Neural progenitor cell (in vitro differentiated cells): Measurements from ENCODE around the gene POU6F2. TPM values are rescaled to one million over a fixed set of nuclear protein-coding genes. Genes with fewer than 3 reads are reported as not detected.

ENCODE experiments used
- DNase-seq: peaks from one replicate; pipeline ENCODE4 v3.0.0-alpha.2; 2016; ENCODE audit warnings: low spot score
- H2AFZ ChIP-seq: fragments of 200-600 bp; sonication (generic); replicated peaks from 2 replicates; pipeline ENCODE4 v1.6.1; 2016; ENCODE audit warnings: antibody characterized with exemption
- H3F3A ChIP-seq: fragments of 200-600 bp; sonication (generic); 2 replicates; pipeline ENCODE4 v1.6.1; 2016; ENCODE audit warnings: antibody characterized with exemption, low read depth
- H3K27ac ChIP-seq: fragments of 200-600 bp; sonication (generic); 2 replicates; pipeline ENCODE4 v1.5.1; 2016; ENCODE audit warnings: mild to moderate bottlenecking
- H3K27me3 ChIP-seq: fragments of 200-600 bp; sonication (generic); 2 replicates; pipeline ENCODE4 v1.6.1; 2016; ENCODE audit warnings: mild to moderate bottlenecking, moderate library complexity
- H3K36me3 ChIP-seq: fragments of 200-600 bp; sonication (generic); 2 replicates; pipeline ENCODE4 v1.5.1; 2016
- H3K4me1 ChIP-seq: fragments of 200-600 bp; sonication (generic); 2 replicates; pipeline ENCODE4 v1.6.1; 2016; ENCODE audit warnings: mixed run types
- H3K4me2 ChIP-seq: fragments of 200-600 bp; sonication (generic); 2 replicates; pipeline ENCODE4 v1.6.1; 2016
- H3K4me3 ChIP-seq: fragments of 200-600 bp; sonication (generic); 2 replicates; pipeline ENCODE4 v1.5.1; 2016
- H3K79me2 ChIP-seq: fragments of 200-600 bp; sonication (generic); 2 replicates; pipeline ENCODE4 v1.6.1; 2016; ENCODE audit warnings: low read depth
- H3K9ac ChIP-seq: fragments of 200-600 bp; sonication (generic); 2 replicates; pipeline ENCODE4 v1.6.1; 2016
- H3K9me3 ChIP-seq: fragments of 200-600 bp; sonication (generic); 2 replicates; pipeline ENCODE4 v1.5.1; 2016; ENCODE audit warnings: low read depth
- H4K20me1 ChIP-seq: fragments of 200-600 bp; sonication (generic); 2 replicates; pipeline ENCODE4 v1.6.1; 2016; ENCODE audit warnings: low read depth
- H3K27ac Mint-ChIP-seq: 3 replicates; pipeline ENCODE4 v1.8.0; 2021; ENCODE audit warnings: mixed read lengths
- H3K27me3 Mint-ChIP-seq: 2 replicates; pipeline ENCODE4 v1.8.0; 2022; ENCODE audit warnings: low read depth, mild to moderate bottlenecking, inconsistent platforms, moderate library complexity, mixed read lengths; ENCODE audit not compliant: insufficient read depth
- H3K36me3 Mint-ChIP-seq: 3 replicates; pipeline ENCODE4 v1.8.0; 2021; ENCODE audit warnings: mixed read lengths
- H3K4me1 Mint-ChIP-seq: 3 replicates; pipeline ENCODE4 v1.8.0; 2021; ENCODE audit warnings: mixed read lengths
- H3K4me3 Mint-ChIP-seq: 3 replicates; pipeline ENCODE4 v1.8.0; 2021; ENCODE audit warnings: mild to moderate bottlenecking, moderate library complexity, mixed read lengths
- H3K9me3 Mint-ChIP-seq: 3 replicates; pipeline ENCODE4 v1.8.0; 2020; ENCODE audit warnings: mixed read lengths
- EZH2 ChIP-seq: fragments of 200-600 bp; sonication (generic); IDR thresholded peaks from 2 replicates; pipeline ENCODE4 v1.6.1; 2017; ENCODE audit warnings: antibody characterized with exemption, mild to moderate bottlenecking, moderate library complexity
- EZH2phosphoT487 ChIP-seq: fragments of 200-600 bp; sonication (generic); IDR thresholded peaks from 2 replicates; pipeline ENCODE4 v1.6.1; 2017; ENCODE audit warnings: antibody characterized with exemption
- total RNA-seq: library from RNA; depleted of rRNA; stranded (reverse); fragments of >200 nt; gene quantifications from 2 replicates; pipeline ENCODE4 v1.2.3, GENCODE V29; 2015; ENCODE audit warnings: low replicate concordance
- TF ChIP-seq, protein P1 (sequence below): fragments of 200-600 bp; sonication (generic); IDR thresholded peaks from 2 replicates; pipeline ENCODE4 v1.5.1; 2017; ENCODE audit warnings: antibody characterized with exemption, mild to moderate bottlenecking

Gene POU6F2
- total RNA-seq, 1 donor from 2014 or later, result 3.4 TPM

DNA sequence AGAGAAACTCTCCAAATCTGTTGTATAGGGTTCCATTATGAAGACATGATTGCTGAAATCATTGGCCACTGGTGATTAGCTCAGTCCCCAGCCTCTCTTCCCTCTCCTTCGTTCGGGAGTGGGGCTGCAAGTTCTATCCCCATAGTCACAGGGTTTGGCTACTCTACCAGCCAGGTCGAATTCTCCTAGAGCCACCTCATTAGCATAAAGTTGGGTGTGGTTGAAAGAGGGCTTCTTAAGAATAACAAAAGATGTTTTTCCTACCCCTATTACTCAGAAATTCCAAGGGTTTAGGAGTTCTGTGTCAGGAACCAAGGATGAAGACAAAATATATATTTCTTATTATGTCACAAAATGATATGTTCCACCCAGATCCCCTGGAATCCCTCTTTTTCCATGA, 422.3 kb downstream of the POU6F2 start:
- H3K27me3 ChIP-seq, result no peaks in the 10 kb centered on the region
- Mint-ChIP-seq H3K4me1 (no peaks in the 10 kb centered on the region), H3K36me3 (no peaks in the 10 kb centered on the region), H3K4me3 (no peak overlapping the region), H3K27ac (no peak overlapping the region), H3K27me3 (peaks cover 7% of the 10 kb centered on the region), H3K9me3 (no peaks in the 10 kb centered on the region)
- DNase-seq, result no peak
- H3K4me2 ChIP-seq, result no peak overlapping the region
- H3K4me3 ChIP-seq, result no peak overlapping the region
- H3K4me1 ChIP-seq, result no peaks in the 10 kb centered on the region
- H3K36me3 ChIP-seq, result no peaks in the 10 kb centered on the region
- H4K20me1 ChIP-seq, result no peaks in the 10 kb centered on the region
- no peak overlapping the region for H3K9ac ChIP-seq
- H3K27ac ChIP-seq, result no peak overlapping the region
- H3K79me2 ChIP-seq, result no peaks in the 10 kb centered on the region
- H3K9me3 ChIP-seq, result no peaks in the 10 kb centered on the region
- no peaks in the 10 kb centered on the region for H3F3A ChIP-seq
- TF ChIP-seq EZH2phosphoT487 (no peak), EZH2 (no peak)
- TF ChIP-seq, protein P1, sequence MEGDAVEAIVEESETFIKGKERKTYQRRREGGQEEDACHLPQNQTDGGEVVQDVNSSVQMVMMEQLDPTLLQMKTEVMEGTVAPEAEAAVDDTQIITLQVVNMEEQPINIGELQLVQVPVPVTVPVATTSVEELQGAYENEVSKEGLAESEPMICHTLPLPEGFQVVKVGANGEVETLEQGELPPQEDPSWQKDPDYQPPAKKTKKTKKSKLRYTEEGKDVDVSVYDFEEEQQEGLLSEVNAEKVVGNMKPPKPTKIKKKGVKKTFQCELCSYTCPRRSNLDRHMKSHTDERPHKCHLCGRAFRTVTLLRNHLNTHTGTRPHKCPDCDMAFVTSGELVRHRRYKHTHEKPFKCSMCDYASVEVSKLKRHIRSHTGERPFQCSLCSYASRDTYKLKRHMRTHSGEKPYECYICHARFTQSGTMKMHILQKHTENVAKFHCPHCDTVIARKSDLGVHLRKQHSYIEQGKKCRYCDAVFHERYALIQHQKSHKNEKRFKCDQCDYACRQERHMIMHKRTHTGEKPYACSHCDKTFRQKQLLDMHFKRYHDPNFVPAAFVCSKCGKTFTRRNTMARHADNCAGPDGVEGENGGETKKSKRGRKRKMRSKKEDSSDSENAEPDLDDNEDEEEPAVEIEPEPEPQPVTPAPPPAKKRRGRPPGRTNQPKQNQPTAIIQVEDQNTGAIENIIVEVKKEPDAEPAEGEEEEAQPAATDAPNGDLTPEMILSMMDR, result no peak
- no peak overlapping the region for H2AFZ ChIP-seq

DNA sequence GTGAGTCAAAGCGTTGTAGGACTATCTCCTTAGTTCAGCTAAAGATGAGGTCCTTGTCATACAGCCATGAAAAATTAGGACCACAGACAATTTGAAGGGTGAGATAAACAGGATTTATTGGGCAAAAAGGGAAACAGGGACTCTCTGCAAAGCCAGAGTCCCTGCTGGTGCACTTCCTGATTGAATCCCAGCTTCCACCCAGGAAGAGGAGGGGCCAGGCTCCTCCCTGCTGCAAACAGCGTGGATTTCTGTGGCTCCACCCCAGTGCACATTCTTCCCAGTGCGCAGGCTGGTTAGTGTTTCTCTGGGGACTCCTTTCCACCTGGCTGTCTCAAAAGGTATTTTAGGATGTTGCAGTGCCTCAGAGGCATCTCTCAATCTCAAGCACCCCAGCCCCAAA, 423.1 kb downstream of the POU6F2 start:
- H3K27me3 ChIP-seq, result no peaks in the 10 kb centered on the region
- no peaks in the 10 kb centered on the region for H4K20me1 ChIP-seq
- no peak for DNase-seq
- no peaks in the 10 kb centered on the region for H3K36me3 Mint-ChIP-seq
- H3K27ac ChIP-seq, result no peak overlapping the region
- H3K36me3 ChIP-seq, result no peaks in the 10 kb centered on the region
- peaks cover 7% of the 10 kb centered on the region for H3K27me3 Mint-ChIP-seq
- H3K27ac Mint-ChIP-seq, result no peak overlapping the region
- H3K9me3 Mint-ChIP-seq, result no peaks in the 10 kb centered on the region
- H3K9ac ChIP-seq, result no peak overlapping the region
- no peaks in the 10 kb centered on the region for H3F3A ChIP-seq
- H3K4me3 ChIP-seq, result no peak overlapping the region
- no peaks in the 10 kb centered on the region for H3K4me1 ChIP-seq
- no peaks in the 10 kb centered on the region for H3K79me2 ChIP-seq
- peaks cover 2% of the 10 kb centered on the region for H3K4me1 Mint-ChIP-seq
- H3K4me3 Mint-ChIP-seq, result no peak overlapping the region
- H3K4me2 ChIP-seq, result no peak overlapping the region
- no peaks in the 10 kb centered on the region for H3K9me3 ChIP-seq
- peak overlapping the region; percentile 63 for H2AFZ ChIP-seq
- TF ChIP-seq EZH2phosphoT487, result no peak
- TF ChIP-seq EZH2, result no peak
- TF ChIP-seq, protein P1, result no peak

DNA sequence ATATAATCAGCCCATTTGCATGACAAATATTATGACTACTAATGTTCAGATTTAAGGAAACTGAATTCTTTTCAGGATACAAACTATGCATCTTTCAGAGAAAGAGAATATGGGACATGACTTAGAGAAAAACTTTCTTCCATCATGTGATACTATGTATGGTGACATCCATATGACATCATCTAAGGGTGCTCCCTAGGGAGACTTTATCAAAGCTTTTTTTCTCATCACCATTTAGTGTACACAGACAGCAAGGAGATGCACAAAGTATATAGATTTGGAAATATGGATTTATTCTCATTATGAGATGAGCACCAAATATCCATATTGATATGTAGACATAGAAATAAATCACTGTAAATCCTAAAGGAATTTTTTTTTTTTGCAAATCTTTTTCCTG, 424.3 kb downstream of the POU6F2 start:
- no peak for TF ChIP-seq EZH2
- TF ChIP-seq EZH2phosphoT487, result no peak
- TF ChIP-seq, protein P1, result no peak
- no peak for DNase-seq
- H3K4me3 ChIP-seq, result no peak overlapping the region
- H2AFZ ChIP-seq, result no peak overlapping the region
- H3K27ac ChIP-seq, result no peak overlapping the region
- no peaks in the 10 kb centered on the region for H3K9me3 Mint-ChIP-seq
- H3K27me3 ChIP-seq, result no peaks in the 10 kb centered on the region
- no peaks in the 10 kb centered on the region for H3K79me2 ChIP-seq
- no peaks in the 10 kb centered on the region for H3K36me3 Mint-ChIP-seq
- no peaks in the 10 kb centered on the region for H4K20me1 ChIP-seq
- H3K4me3 Mint-ChIP-seq, result no peak overlapping the region
- no peak overlapping the region for H3K4me2 ChIP-seq
- H3K9ac ChIP-seq, result no peak overlapping the region
- no peaks in the 10 kb centered on the region for H3K36me3 ChIP-seq
- no peaks in the 10 kb centered on the region for H3K9me3 ChIP-seq
- no peaks in the 10 kb centered on the region for H3K4me1 ChIP-seq
- H3K4me1 Mint-ChIP-seq, result peaks cover 14% of the 10 kb centered on the region
- no peak overlapping the region for H3K27ac Mint-ChIP-seq
- H3K27me3 Mint-ChIP-seq, result peaks cover 6% of the 10 kb centered on the region
- H3F3A ChIP-seq, result no peaks in the 10 kb centered on the region
